Measurements from ENCODE around the gene ACSF3. TPM values are rescaled to one million over a fixed set of nuclear protein-coding genes. Genes with fewer than 3 reads are reported as not detected.

ACSF3 gene
- total and polyA plus RNA-seq, 2 experiments from 2014 or later, result 27.6 to 32.2 TPM

DNA sequence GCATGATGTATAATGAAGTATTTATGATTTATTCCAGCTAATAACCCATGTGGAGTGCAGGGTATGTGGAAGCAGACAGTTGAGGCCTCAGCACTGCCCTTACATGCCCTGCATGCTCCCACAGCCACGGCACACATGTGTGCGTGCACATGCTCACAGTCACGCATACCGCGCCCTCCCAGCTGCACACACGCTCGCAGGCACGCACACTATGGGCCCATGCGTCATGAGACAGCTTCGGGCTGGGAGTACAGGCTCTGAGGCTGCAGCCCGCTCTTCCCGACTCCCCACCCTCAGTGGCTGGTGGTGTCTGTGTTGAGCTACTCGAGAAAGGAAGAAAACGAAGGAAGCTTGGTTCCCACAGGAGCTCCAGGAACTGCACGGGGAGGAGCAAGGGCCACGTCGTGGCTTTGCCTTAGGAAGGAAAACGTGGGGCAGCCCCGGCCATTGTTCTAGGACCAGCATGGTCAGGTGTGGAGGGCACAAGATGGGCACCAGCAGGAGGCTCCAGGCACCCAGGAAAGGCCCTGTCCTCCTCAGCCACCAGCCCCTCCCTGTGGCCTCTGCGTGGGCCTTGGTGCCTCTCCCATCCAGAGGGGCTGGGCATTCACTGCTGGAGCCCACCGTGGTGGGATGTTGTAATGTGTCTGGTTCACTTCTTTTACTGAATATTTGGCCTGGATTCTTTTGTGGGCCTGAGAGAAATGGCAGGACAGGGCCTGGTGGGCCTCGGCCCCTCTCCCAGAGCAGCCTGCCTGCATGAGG, 50.4 kb downstream of the ACSF3 start:
- Histone ChIP-seq H3K36me3 (no peaks in the 10 kb centered on the region), H3K27me3 (no peaks in the 10 kb centered on the region), H3K27ac (no peak overlapping the region), H3K4me1 (ENCODE audit: low read depth) (no peaks in the 10 kb centered on the region), H3K9me3 (ENCODE audit: low read depth) (no peaks in the 10 kb centered on the region), H3K4me3 (no peak overlapping the region)
- TF ChIP-seq, protein P1, sequence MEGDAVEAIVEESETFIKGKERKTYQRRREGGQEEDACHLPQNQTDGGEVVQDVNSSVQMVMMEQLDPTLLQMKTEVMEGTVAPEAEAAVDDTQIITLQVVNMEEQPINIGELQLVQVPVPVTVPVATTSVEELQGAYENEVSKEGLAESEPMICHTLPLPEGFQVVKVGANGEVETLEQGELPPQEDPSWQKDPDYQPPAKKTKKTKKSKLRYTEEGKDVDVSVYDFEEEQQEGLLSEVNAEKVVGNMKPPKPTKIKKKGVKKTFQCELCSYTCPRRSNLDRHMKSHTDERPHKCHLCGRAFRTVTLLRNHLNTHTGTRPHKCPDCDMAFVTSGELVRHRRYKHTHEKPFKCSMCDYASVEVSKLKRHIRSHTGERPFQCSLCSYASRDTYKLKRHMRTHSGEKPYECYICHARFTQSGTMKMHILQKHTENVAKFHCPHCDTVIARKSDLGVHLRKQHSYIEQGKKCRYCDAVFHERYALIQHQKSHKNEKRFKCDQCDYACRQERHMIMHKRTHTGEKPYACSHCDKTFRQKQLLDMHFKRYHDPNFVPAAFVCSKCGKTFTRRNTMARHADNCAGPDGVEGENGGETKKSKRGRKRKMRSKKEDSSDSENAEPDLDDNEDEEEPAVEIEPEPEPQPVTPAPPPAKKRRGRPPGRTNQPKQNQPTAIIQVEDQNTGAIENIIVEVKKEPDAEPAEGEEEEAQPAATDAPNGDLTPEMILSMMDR (IDR thresholded peaks at IDR 0.05; ENCODE audit: low read depth, low read length), result no peak
- DNase-seq (ENCODE audit: low read depth in 1 of 2, low spot score in 1 of 2), result no peak

- no peak overlapping the region for H3K27ac ChIP-seq
- H3K9me3 ChIP-seq (ENCODE audit: low read depth), result no peaks in the 10 kb centered on the region
- H3K4me3 ChIP-seq, result no peak overlapping the region
- H3K36me3 ChIP-seq, result no peaks in the 10 kb centered on the region
- H3K4me1 ChIP-seq (ENCODE audit: low read depth), result no peaks in the 10 kb centered on the region
- H3K27me3 ChIP-seq, result no peaks in the 10 kb centered on the region
- DNase-seq (ENCODE audit: low read depth in 1 of 2, low spot score in 1 of 2), result no peak
- TF ChIP-seq, protein P1 (IDR thresholded peaks at IDR 0.05; ENCODE audit: low read depth, low read length), result no peak
Observed at GRCh38 chr16:89144681-89145080, 51.0 kb downstream of the ACSF3 start.

- TF ChIP-seq, protein P1 (IDR thresholded peaks at IDR 0.05; ENCODE audit: low read depth, low read length), result no peak
- H3K9me3 ChIP-seq (ENCODE audit: low read depth), result no peaks in the 10 kb centered on the region
- H3K27ac ChIP-seq, result no peak overlapping the region
- H3K4me1 ChIP-seq (ENCODE audit: low read depth), result no peaks in the 10 kb centered on the region
- no peaks in the 10 kb centered on the region for H3K27me3 ChIP-seq
- no peaks in the 10 kb centered on the region for H3K36me3 ChIP-seq
- no peak overlapping the region for H3K4me3 ChIP-seq
- DNase-seq (ENCODE audit: low read depth in 1 of 2, low spot score in 1 of 2), result no peak
Observed at GRCh38 chr16:89145406-89146161, 51.9 kb downstream of the ACSF3 start.

DNA sequence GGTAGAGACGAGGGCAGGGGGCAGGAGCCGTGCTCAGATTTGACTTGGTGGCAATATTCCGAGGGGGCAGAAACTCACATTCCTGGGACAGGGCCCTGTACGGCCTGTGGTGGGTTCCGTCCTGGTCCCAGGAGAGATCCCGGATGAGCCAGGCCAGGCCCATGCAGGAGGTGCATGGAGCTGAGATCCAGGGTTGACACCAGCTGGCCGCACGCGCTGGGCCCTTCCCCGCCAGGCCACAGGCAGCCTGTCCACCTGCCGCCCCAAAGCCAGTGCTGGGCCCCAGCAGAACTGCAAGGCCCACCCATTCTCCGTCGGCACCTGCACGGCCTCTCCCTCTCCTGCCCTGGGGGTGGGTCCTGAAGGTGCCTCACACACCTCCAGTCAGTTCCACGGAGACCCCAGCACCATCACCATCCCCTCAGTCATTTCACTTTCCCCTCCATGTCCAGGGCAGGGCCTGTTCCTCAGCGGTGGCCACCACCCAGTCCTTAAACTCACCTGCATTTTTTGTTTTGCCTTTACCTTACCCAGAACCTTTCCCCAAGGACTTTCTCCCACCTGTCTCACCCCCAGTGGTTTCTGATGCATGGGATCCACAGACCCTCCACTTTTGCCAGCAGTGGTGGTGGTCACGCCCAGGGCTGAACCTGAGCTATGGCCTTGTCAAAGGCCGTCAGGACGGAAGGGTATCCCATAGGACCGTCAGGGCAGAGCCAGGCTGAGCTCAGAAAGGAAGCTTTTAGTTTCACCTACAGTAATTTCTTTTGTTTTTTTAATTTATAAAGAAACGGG, 52.8 kb downstream of the ACSF3 start:
- Histone ChIP-seq H3K27ac (no peak overlapping the region), H3K4me1 (ENCODE audit: low read depth) (no peaks in the 10 kb centered on the region), H3K36me3 (no peaks in the 10 kb centered on the region), H3K27me3 (no peaks in the 10 kb centered on the region), H3K9me3 (ENCODE audit: low read depth) (no peaks in the 10 kb centered on the region), H3K4me3 (no peak overlapping the region)
- TF ChIP-seq, protein P1 (IDR thresholded peaks at IDR 0.05; ENCODE audit: low read depth, low read length), result no peak
- no peak for DNase-seq (ENCODE audit: low read depth in 1 of 2, low spot score in 1 of 2)

- Histone ChIP-seq H3K36me3 (peaks cover 5% of the 10 kb centered on the region), H3K27me3 (no peaks in the 10 kb centered on the region), H3K27ac (no peak overlapping the region)
Observed at GRCh38 chr16:89147085-89147817, 53.6 kb downstream of the ACSF3 start.

More at GRCh38 chr16:89147085-89147817, 53.6 kb downstream of the ACSF3 start:
- H3K4me1 ChIP-seq (ENCODE audit: low read depth), result no peaks in the 10 kb centered on the region
- DNase-seq (ENCODE audit: low read depth in 1 of 2, low spot score in 1 of 2), result no peak
- H3K9me3 ChIP-seq (ENCODE audit: low read depth), result no peaks in the 10 kb centered on the region
- TF ChIP-seq, protein P1 (IDR thresholded peaks at IDR 0.05; ENCODE audit: low read depth, low read length), result no peak
- H3K4me3 ChIP-seq, result no peak overlapping the region
